Transverse colon (tissue), 3 donors: Measurements from ENCODE around the gene HDHD5.

ENCODE experiments used
- EP300 ChIP-seq: sonication (generic); formaldehyde crosslinking; IDR thresholded peaks from one replicate; pipeline ENCODE4 v1.6.1; 2017; ENCODE audit warnings: antibody characterized with exemption, low read depth
- POLR2A ChIP-seq: fragments of 450-650 bp; IDR thresholded peaks from one replicate; pipeline ENCODE4 v1.6.1; 2016; ENCODE audit warnings: antibody characterized with exemption, mild to moderate bottlenecking, moderate library complexity
- TF ChIP-seq, protein P1 (sequence below), 5 experiments: fragments of 200-600 bp in 3 of 5; fragments of 450-650 bp in 2 of 5; sonication (generic) in 3 of 5; IDR thresholded peaks; 1 replicate in 2 of 5; 2 replicates in 3 of 5; pipeline ENCODE4 v1.5.1; 2016 to 2017; ENCODE audit warnings: antibody characterized with exemption in 5 of 5, inconsistent platforms in 3 of 5, mild to moderate bottlenecking in 2 of 5, moderate library complexity in 1 of 5

- TF ChIP-seq, protein P1, sequence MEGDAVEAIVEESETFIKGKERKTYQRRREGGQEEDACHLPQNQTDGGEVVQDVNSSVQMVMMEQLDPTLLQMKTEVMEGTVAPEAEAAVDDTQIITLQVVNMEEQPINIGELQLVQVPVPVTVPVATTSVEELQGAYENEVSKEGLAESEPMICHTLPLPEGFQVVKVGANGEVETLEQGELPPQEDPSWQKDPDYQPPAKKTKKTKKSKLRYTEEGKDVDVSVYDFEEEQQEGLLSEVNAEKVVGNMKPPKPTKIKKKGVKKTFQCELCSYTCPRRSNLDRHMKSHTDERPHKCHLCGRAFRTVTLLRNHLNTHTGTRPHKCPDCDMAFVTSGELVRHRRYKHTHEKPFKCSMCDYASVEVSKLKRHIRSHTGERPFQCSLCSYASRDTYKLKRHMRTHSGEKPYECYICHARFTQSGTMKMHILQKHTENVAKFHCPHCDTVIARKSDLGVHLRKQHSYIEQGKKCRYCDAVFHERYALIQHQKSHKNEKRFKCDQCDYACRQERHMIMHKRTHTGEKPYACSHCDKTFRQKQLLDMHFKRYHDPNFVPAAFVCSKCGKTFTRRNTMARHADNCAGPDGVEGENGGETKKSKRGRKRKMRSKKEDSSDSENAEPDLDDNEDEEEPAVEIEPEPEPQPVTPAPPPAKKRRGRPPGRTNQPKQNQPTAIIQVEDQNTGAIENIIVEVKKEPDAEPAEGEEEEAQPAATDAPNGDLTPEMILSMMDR (IDR thresholded peaks at IDR 0.05): no peak
- TF ChIP-seq EP300 (no peak), POLR2A (no peak)
Observed at GRCh38 chr22:17110791-17111550, 48.1 kb downstream of the HDHD5 start.
